A549 (cell line): ENCODE measurements around the gene CD96. TPM values are rescaled to one million over a fixed set of nuclear protein-coding genes. Genes with fewer than 3 reads are reported as not detected.

Experiments used
- ATAC-seq, 2 experiments: fragments of 200-7000 bp in 1 of 2; fragments of >200 bp in 1 of 2; cut with Nextera tagmentation in 1 of 2; cut with Tn5 transposase in 1 of 2; 3 replicates each; pipeline versions ENCODE4 v1.8.0 to v1.9.1; 2018 to 2020; ENCODE audit warnings: mild to moderate bottlenecking in 1 of 2, moderate library complexity in 1 of 2
- CTCF ChIA-PET: fragments of 300-600 bp; sonication (Branson Sonifier 250); formaldehyde crosslinking; extraction: SDS; loops from one replicate; lab custom pipeline; 2021; ENCODE audit warnings: antibody characterized with exemption, inconsistent platforms; lab: Yijun Ruan, JAX
- POLR2A ChIA-PET: fragments of 350-600 bp; formaldehyde crosslinking; extraction: SDS; loops from one replicate; lab custom pipeline; 2021; ENCODE audit warnings: antibody characterized with exemption, inconsistent platforms; lab: Yijun Ruan, JAX
- DNase-seq, 2 experiments: peaks; one replicate each; pipeline versions ENCODE4 v3.0.0 to v3.0.0-alpha.2; 2011 to 2016; ENCODE audit warnings: low read depth in 1 of 2, low spot score in 1 of 2
- FAIRE-seq: peaks from 2 replicates; lab custom pipeline; 2011; peaks lifted over from hg19 to GRCh38; lab: Jason Lieb, UNC
- H3K27ac ChIP-seq, 2 experiments: fragments of >200 bp; sonication (Bioruptor Twin); formaldehyde crosslinking; 3 replicates each; pipeline ENCODE4 v1.5.1; 2016 to 2017
- H3K4me1 ChIP-seq: fragments of >200 bp; sonication (Bioruptor Twin); formaldehyde crosslinking; 3 replicates; pipeline ENCODE4 v1.6.1; 2016
- H3K4me2 ChIP-seq: fragments of >200 bp; sonication (Bioruptor Twin); formaldehyde crosslinking; 3 replicates; pipeline ENCODE4 v1.6.1; 2016
- H3K4me3 ChIP-seq: fragments of >200 bp; sonication (Bioruptor Twin); formaldehyde crosslinking; 3 replicates; pipeline ENCODE4 v1.5.1; 2016
- H3K9me3 ChIP-seq: fragments of >200 bp; sonication (Bioruptor Twin); formaldehyde crosslinking; 3 replicates; pipeline ENCODE4 v1.6.1; 2016
- CBX2 ChIP-seq: fragments of 200-600 bp; sonication (generic); IDR thresholded peaks from 2 replicates; pipeline ENCODE4 v1.6.1; 2016; ENCODE audit warnings: low read depth, mild to moderate bottlenecking, borderline replicate concordance
- CEBPB ChIP-seq, 2 experiments: fragments of >200 bp in 1 of 2; sonication (Bioruptor Twin) in 1 of 2; formaldehyde crosslinking in 1 of 2; IDR thresholded peaks; 2 replicates each; pipeline ENCODE4 v1.6.1; 2012 to 2016
- CHD4 ChIP-seq: fragments of 200-600 bp; sonication (generic); IDR thresholded peaks from 2 replicates; pipeline ENCODE4 v1.6.1; 2016; ENCODE audit warnings: antibody characterized with exemption, mild to moderate bottlenecking, borderline replicate concordance
- EHF ChIP-seq: fragments of 250-450 bp; sonication (Bioruptor Pico); IDR thresholded peaks from 2 replicates; pipeline ENCODE4 v1.5.0; 2020; ENCODE audit warnings: mild to moderate bottlenecking
- EHMT2 ChIP-seq: fragments of 200-600 bp; sonication (generic); IDR thresholded peaks from 2 replicates; pipeline ENCODE4 v1.6.1; 2016; ENCODE audit warnings: antibody characterized with exemption, low read depth, mild to moderate bottlenecking, moderate library complexity
- ESRRA ChIP-seq: fragments of 150-350 bp; IDR thresholded peaks from 2 replicates; pipeline ENCODE4 v1.6.1; 2014; ENCODE audit warnings: mild to moderate bottlenecking, low read length, borderline replicate concordance
- FOSB ChIP-seq: fragments of 250-450 bp; sonication (Bioruptor Pico); IDR thresholded peaks from 2 replicates; pipeline ENCODE4 v1.5.0; 2020; ENCODE audit warnings: mild to moderate bottlenecking, moderate library complexity
- FOXS1 ChIP-seq: fragments of 250-450 bp; sonication (Bioruptor Pico); IDR thresholded peaks from 2 replicates; pipeline ENCODE4 v1.5.0; 2020; ENCODE audit warnings: mild to moderate bottlenecking, moderate library complexity
- GATA3 ChIP-seq: IDR thresholded peaks from 2 replicates; pipeline ENCODE4 v1.6.1; 2012; ENCODE audit warnings: borderline replicate concordance
- JUN ChIP-seq, 2 experiments: fragments of >200 bp; sonication (Bioruptor Twin); formaldehyde crosslinking; IDR thresholded peaks; 2 replicates in 1 of 2; 3 replicates in 1 of 2; pipeline ENCODE4 v1.6.1; 2016 to 2017
- KDM5A ChIP-seq: fragments of 200-600 bp; sonication (generic); IDR thresholded peaks from 2 replicates; pipeline ENCODE4 v1.6.1; 2016; ENCODE audit warnings: antibody characterized with exemption, mild to moderate bottlenecking
- MAZ ChIP-seq: fragments of 150-350 bp; IDR thresholded peaks from 2 replicates; pipeline ENCODE4 v1.6.1; 2014; ENCODE audit warnings: antibody characterized with exemption, low read depth, low read length, borderline replicate concordance
- NPAS2 ChIP-seq: fragments of 250-450 bp; sonication (Bioruptor Pico); IDR thresholded peaks from 2 replicates; pipeline ENCODE4 v1.8.0; 2022; ENCODE audit warnings: mild to moderate bottlenecking, moderate library complexity, borderline replicate concordance
- PBX3 ChIP-seq: IDR thresholded peaks from 2 replicates; pipeline ENCODE4 v1.6.1; 2012
- POLR2A ChIP-seq: IDR thresholded peaks from 2 replicates; pipeline ENCODE4 v1.6.1; 2012; ENCODE audit warnings: mild to moderate bottlenecking, low read length
- POLR2AphosphoS2 ChIP-seq: conservative IDR thresholded peaks from 2 replicates; pipeline ENCODE4 v1.6.1; 2012; ENCODE audit warnings: low read length, improper control_type of control experiment, inconsistent platforms
- RARB ChIP-seq: fragments of 250-450 bp; sonication (Bioruptor Pico); IDR thresholded peaks from 2 replicates; pipeline ENCODE4 v1.8.0; 2021; ENCODE audit warnings: mild to moderate bottlenecking, moderate library complexity
- RFX5 ChIP-seq: fragments of 450-650 bp; IDR thresholded peaks from 2 replicates; pipeline ENCODE4 v1.7.1; 2014; ENCODE audit warnings: antibody characterized with exemption, mild to moderate bottlenecking, moderate library complexity
- SMC3 ChIP-seq: fragments of >200 bp; sonication (Bioruptor Twin); formaldehyde crosslinking; IDR thresholded peaks from 3 replicates; pipeline ENCODE4 v1.6.1; 2018; ENCODE audit warnings: inconsistent platforms
- SREBF2 ChIP-seq: fragments of 450-650 bp; IDR thresholded peaks from 2 replicates; pipeline ENCODE4 v1.6.1; 2014; ENCODE audit warnings: mild to moderate bottlenecking, moderate library complexity
- TFCP2L1 ChIP-seq: fragments of 250-450 bp; sonication (Bioruptor Pico); IDR thresholded peaks from 2 replicates; pipeline ENCODE4 v1.5.0; 2021; ENCODE audit warnings: mild to moderate bottlenecking
- TP53 ChIP-seq: fragments of 250-450 bp; sonication (Bioruptor Pico); IDR thresholded peaks from 2 replicates; pipeline ENCODE4 v1.5.0; 2021; ENCODE audit warnings: mild to moderate bottlenecking, moderate library complexity
- ZFP36 ChIP-seq: fragments of 450-650 bp; IDR thresholded peaks from 2 replicates; pipeline ENCODE4 v1.6.1; 2014; ENCODE audit warnings: borderline replicate concordance; ENCODE audit not compliant: partially characterized antibody
- WGBS: methylation state at CpG from one replicate; pipeline ENCODE4 v1.1.6; 2017; ENCODE audit errors: missing lambda C conversion rate; 5-methylcytosine and 5-hydroxymethylcytosine counted together
- polyA plus RNA-seq, 4 experiments: library from polyadenylated mRNA; depleted of rRNA in 3 of 4; stranded (reverse); fragments of >200 nt; fragmentation: RNase III in 1 of 4; extraction: RNeasy Plus Mini Kit Qiagen cat#74134 plus additional on column Dnase treatment in 1 of 4; gene quantifications; 2 replicates in 3 of 4; 3 replicates in 1 of 4; pipeline ENCODE4 v1.2.3, GENCODE V29; 2011 to 2017
- TF ChIP-seq, protein P1 (sequence below): fragments of >200 bp; sonication (Bioruptor Twin); formaldehyde crosslinking; IDR thresholded peaks from 3 replicates; pipeline ENCODE4 v1.5.1; 2016
- TF ChIP-seq, protein P2 (sequence below): fragments of 450-650 bp; IDR thresholded peaks from 2 replicates; pipeline ENCODE4 v1.6.1; 2014; ENCODE audit warnings: antibody characterized with exemption
- TF ChIP-seq, protein P3 (sequence below): fragments of 150-350 bp; IDR thresholded peaks from 2 replicates; pipeline ENCODE4 v1.6.1; 2014; ENCODE audit warnings: low read depth, mild to moderate bottlenecking, low read length

The CD96 gene
- polyA plus RNA-seq, 2 of the 4 experiments (the other 2 are of a cell fraction): not detected

GRCh38 chr3:111603679-111604078 is 61.7 kb downstream of the CD96 start:
- CTCF ChIA-PET: interaction anchor here (1.0 to 1.4 kb wide), 3 partner anchors 10 to 88 kb away, joined by 3 to 6 read pairs (median 4); no protein-coding TSS in a partner anchor
- POLR2A ChIA-PET: no interaction called here
- no peak overlapping the region for H3K27ac ChIP-seq
- ATAC-seq: no peak
- WGBS: 84% methylated on average over 1 of the region's 1 CpG
- H3K4me1 ChIP-seq: peaks cover 27% of the 10 kb centered on the region
- H3K9me3 ChIP-seq: no peaks in the 10 kb centered on the region
- no peak for DNase-seq
- no peak overlapping the region for H3K4me3 ChIP-seq
- TF ChIP-seq GATA3 (no peak), NPAS2 (CRISPR knock-in tag) (no peak), EHMT2 (no peak), SREBF2 (no peak), PBX3 (no peak), MAZ (no peak), FOXS1 (CRISPR knock-in tag) (no peak), ESRRA (no peak), POLR2A (no peak), JUN (IDR thresholded peaks at IDR 0.05) (no peak), CEBPB (IDR thresholded peaks at IDR 0.05) (no peak), CHD4 (no peak)
- TF ChIP-seq, protein P1, sequence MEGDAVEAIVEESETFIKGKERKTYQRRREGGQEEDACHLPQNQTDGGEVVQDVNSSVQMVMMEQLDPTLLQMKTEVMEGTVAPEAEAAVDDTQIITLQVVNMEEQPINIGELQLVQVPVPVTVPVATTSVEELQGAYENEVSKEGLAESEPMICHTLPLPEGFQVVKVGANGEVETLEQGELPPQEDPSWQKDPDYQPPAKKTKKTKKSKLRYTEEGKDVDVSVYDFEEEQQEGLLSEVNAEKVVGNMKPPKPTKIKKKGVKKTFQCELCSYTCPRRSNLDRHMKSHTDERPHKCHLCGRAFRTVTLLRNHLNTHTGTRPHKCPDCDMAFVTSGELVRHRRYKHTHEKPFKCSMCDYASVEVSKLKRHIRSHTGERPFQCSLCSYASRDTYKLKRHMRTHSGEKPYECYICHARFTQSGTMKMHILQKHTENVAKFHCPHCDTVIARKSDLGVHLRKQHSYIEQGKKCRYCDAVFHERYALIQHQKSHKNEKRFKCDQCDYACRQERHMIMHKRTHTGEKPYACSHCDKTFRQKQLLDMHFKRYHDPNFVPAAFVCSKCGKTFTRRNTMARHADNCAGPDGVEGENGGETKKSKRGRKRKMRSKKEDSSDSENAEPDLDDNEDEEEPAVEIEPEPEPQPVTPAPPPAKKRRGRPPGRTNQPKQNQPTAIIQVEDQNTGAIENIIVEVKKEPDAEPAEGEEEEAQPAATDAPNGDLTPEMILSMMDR: no peak
- FAIRE-seq: peak; percentile 18
- no peak overlapping the region for H3K4me2 ChIP-seq

- H3K4me3 ChIP-seq: no peak overlapping the region
- peaks cover 27% of the 10 kb centered on the region for H3K4me1 ChIP-seq
- ChIA-PET POLR2A (no interaction called here), CTCF (interaction anchor here (1.0 to 1.5 kb wide), 3 partner anchors 10 to 87 kb away, joined by 3 to 4 read pairs (median 4); no protein-coding TSS in a partner anchor)
- 91% methylated on average over 2 of the region's 2 CpGs for WGBS
- DNase-seq (no peak), FAIRE-seq (no peak), ATAC-seq (no peak)
- no peak overlapping the region for H3K27ac ChIP-seq
- TF ChIP-seq, protein P2, sequence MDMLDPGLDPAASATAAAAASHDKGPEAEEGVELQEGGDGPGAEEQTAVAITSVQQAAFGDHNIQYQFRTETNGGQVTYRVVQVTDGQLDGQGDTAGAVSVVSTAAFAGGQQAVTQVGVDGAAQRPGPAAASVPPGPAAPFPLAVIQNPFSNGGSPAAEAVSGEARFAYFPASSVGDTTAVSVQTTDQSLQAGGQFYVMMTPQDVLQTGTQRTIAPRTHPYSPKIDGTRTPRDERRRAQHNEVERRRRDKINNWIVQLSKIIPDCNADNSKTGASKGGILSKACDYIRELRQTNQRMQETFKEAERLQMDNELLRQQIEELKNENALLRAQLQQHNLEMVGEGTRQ: no peak
- TF ChIP-seq RFX5 (no peak), CHD4 (no peak), ZFP36 (no peak), TFCP2L1 (no peak), FOSB (CRISPR knock-in tag) (no peak), TP53 (CRISPR knock-in tag) (no peak), CBX2 (no peak), POLR2AphosphoS2 (no peak), EHF (CRISPR knock-in tag) (no peak), POLR2A (no peak)
- H3K9me3 ChIP-seq: no peaks in the 10 kb centered on the region
- no peak overlapping the region for H3K4me2 ChIP-seq
These were observed 62.1 kb downstream of the CD96 start for GRCh38 chr3:111604119-111604518.

DNA sequence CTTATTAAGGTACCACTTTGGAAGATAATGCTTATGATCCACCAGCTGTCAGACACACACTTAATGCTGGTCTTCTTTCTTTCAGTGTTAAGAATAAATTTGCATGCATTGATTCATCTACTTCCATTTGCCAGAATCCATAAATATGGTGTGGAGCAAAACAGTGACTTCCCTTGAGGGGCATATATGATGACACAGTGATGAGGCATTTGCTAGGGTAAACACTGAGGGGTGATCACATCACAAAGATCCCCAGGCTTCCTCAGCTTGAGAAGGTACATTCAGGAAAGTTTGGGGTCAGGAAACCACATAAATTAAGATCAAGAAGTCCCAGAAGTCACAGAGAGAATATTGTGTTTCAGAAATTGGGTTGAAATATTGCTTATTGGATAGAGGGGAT is 63.0 kb downstream of the CD96 start:
- no peak overlapping the region for H3K4me2 ChIP-seq
- H3K9me3 ChIP-seq: no peaks in the 10 kb centered on the region
- ATAC-seq (0 out of 6 replicates have a peak, but pooled peaks of 1 of the 2 experiments have one; percentile 34), FAIRE-seq (peak; percentile 54), DNase-seq (no peak)
- no peak overlapping the region for H3K27ac ChIP-seq
- ChIA-PET POLR2A (no interaction called here), CTCF (interaction anchor here (1.3 to 1.5 kb wide), 2 partner anchors 11 to 14 kb away, joined by 4 to 10 read pairs; no protein-coding TSS in a partner anchor)
- peaks cover 27% of the 10 kb centered on the region for H3K4me1 ChIP-seq
- no peak overlapping the region for H3K4me3 ChIP-seq
- TF ChIP-seq KDM5A (no peak), ESRRA (no peak), CEBPB (IDR thresholded peaks at IDR 0.05) (no peak), RARB (CRISPR knock-in tag) (no peak), NPAS2 (CRISPR knock-in tag) (no peak), JUN (IDR thresholded peaks at IDR 0.05) (no peak), FOXS1 (CRISPR knock-in tag) (no peak), SREBF2 (no peak), MAZ (no peak), SMC3 (no peak), CHD4 (no peak)
- TF ChIP-seq, protein P1: no peak
- TF ChIP-seq, protein P3, sequence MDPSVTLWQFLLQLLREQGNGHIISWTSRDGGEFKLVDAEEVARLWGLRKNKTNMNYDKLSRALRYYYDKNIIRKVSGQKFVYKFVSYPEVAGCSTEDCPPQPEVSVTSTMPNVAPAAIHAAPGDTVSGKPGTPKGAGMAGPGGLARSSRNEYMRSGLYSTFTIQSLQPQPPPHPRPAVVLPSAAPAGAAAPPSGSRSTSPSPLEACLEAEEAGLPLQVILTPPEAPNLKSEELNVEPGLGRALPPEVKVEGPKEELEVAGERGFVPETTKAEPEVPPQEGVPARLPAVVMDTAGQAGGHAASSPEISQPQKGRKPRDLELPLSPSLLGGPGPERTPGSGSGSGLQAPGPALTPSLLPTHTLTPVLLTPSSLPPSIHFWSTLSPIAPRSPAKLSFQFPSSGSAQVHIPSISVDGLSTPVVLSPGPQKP: no peak
- TF ChIP-seq, protein P2: no peak
